Stimulated activated naive CD8-positive, alpha-beta T cell treated with anti-CD3 and anti-CD28 coated beads, Interleukin-15, Interleukin-2, amounts not matched to agents 100 ng/mL and 50 ng/mL, for 24 hours (primary cell): ENCODE data around the gene DIO1.

Experiments used
- H3K27ac Mint-ChIP-seq: one replicate; pipeline ENCODE4 v1.8.0; 2021; ENCODE audit warnings: mild to moderate bottlenecking, mixed read lengths
- H3K27me3 Mint-ChIP-seq: one replicate; pipeline ENCODE4 v1.8.0; 2021; ENCODE audit warnings: mixed read lengths
- H3K36me3 Mint-ChIP-seq: one replicate; pipeline ENCODE4 v1.8.0; 2021; ENCODE audit warnings: low read depth, mixed read lengths
- H3K4me1 Mint-ChIP-seq: one replicate; pipeline ENCODE4 v1.8.0; 2021; ENCODE audit warnings: low read depth, mixed read lengths
- H3K4me3 Mint-ChIP-seq: one replicate; pipeline ENCODE4 v1.8.0; 2021; ENCODE audit warnings: mild to moderate bottlenecking, mixed read lengths
- H3K9me3 Mint-ChIP-seq: one replicate; pipeline ENCODE4 v1.8.0; 2021; ENCODE audit warnings: mixed read lengths

Gene DIO1

DNA sequence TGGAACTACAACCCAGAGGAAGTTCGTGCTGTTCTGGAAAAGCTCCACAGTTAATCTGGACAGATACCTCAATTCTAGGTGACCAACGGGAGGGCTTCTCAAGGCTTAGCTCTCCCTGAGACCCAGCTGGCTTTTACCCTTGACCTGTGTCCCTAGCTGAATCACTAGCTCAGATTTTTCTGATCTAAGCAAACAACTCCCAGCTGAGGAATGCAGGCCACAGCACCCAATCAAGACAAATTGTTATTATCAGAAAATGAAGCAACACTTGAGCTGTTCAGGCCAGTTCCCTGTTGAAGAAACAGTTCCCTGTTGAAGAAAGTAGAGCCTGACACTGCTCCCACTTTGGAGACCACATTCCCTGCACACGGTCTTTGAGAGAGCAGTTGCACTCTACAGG, 16.0 kb downstream of the DIO1 start:
- Mint-ChIP-seq H3K36me3 (no peaks in the 10 kb centered on the region), H3K27ac (no peak overlapping the region), H3K4me3 (no peak overlapping the region), H3K9me3 (no peaks in the 10 kb centered on the region), H3K27me3 (no peaks in the 10 kb centered on the region), H3K4me1 (no peaks in the 10 kb centered on the region)

GRCh38 chr1:53911442-53911841, 17.5 kb downstream of the DIO1 start:
- H3K36me3 Mint-ChIP-seq: peaks cover 11% of the 10 kb centered on the region
- no peak overlapping the region for H3K27ac Mint-ChIP-seq
- no peak overlapping the region for H3K4me3 Mint-ChIP-seq
- peaks cover 9% of the 10 kb centered on the region for H3K4me1 Mint-ChIP-seq
- H3K27me3 Mint-ChIP-seq: no peaks in the 10 kb centered on the region
- H3K9me3 Mint-ChIP-seq: no peaks in the 10 kb centered on the region

GRCh38 chr1:53913352-53914033, 19.5 kb downstream of the DIO1 start:
- Mint-ChIP-seq H3K27ac (no peak overlapping the region), H3K27me3 (no peaks in the 10 kb centered on the region)

DNA sequence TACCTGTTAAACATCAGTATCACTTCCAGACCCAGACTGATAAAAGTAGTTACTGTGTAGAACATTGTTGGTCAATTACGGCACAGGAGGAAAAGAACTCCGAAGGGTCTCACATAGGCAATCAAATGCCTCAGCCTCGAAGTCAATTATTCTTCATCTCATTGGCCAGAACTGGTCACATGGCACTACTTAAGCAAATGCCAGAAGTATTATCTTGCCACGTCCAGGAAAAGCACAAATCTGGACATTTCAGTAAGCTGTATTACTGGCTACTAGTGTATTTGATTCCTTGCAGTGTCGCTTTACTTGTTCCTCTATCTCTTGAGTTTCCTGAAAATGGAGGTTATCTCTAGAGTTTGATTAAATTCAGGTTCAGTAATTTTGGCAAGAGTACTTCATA, 24.4 kb downstream of the DIO1 start:
- Mint-ChIP-seq H3K4me3 (no peak overlapping the region), H3K36me3 (peaks cover 37% of the 10 kb centered on the region), H3K4me1 (peaks cover 41% of the 10 kb centered on the region), H3K27ac (no peak overlapping the region), H3K9me3 (no peaks in the 10 kb centered on the region), H3K27me3 (no peaks in the 10 kb centered on the region)

More at GRCh38 chr1:53913352-53914033, 19.5 kb downstream of the DIO1 start:
- Mint-ChIP-seq H3K4me3 (no peak overlapping the region), H3K9me3 (no peaks in the 10 kb centered on the region), H3K36me3 (peaks cover 18% of the 10 kb centered on the region), H3K4me1 (peaks cover 19% of the 10 kb centered on the region)

- peaks cover 47% of the 10 kb centered on the region for H3K36me3 Mint-ChIP-seq
Observed at GRCh38 chr1:53919675-53920066, 25.7 kb downstream of the DIO1 start.

GRCh38 chr1:53927376-53927881, 33.4 kb downstream of the DIO1 start:
- Mint-ChIP-seq H3K36me3 (peaks cover 59% of the 10 kb centered on the region), H3K9me3 (no peaks in the 10 kb centered on the region), H3K4me1 (no peaks in the 10 kb centered on the region), H3K27me3 (no peaks in the 10 kb centered on the region), H3K27ac (no peak overlapping the region), H3K4me3 (no peak overlapping the region)

More at GRCh38 chr1:53919675-53920066, 25.7 kb downstream of the DIO1 start:
- Mint-ChIP-seq H3K4me1 (peaks cover 41% of the 10 kb centered on the region), H3K4me3 (peak overlapping the region; percentile 4), H3K9me3 (no peaks in the 10 kb centered on the region), H3K27ac (peak overlapping the region; percentile 92), H3K27me3 (no peaks in the 10 kb centered on the region)

DNA sequence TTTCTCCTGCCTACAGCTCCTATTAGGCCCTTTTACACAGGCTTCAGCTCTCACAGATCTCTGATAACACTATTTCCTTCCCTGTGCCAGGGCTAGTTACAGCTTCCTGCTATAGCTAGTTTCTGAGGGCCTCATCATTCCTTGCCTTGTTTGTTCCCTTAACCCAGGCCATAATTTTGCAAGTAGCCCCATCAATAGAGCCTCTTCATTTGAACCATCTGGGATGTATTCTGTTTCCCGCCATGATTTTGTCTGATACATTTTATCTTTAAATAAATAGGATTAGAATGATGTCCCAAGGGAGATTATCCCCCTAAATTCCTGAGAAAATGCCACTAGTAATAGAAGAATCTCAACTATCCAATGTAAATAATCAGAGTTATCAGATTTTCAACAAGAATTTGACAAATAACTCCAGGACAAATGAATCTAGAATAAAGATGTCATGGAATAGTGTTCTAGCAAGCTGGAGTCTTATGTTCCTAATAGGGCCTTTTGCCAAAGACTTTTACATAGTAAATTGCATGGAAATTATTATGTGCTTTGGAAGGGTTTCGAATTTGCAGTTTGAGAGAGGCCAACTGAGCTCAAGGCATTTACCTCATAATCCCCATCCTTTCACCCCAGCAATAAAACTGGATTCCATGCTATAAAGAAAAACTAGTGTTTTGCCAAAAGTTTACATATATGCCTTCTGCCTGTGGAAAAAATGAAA, 35.4 kb downstream of the DIO1 start:
- no peaks in the 10 kb centered on the region for H3K27me3 Mint-ChIP-seq
- no peak overlapping the region for H3K4me3 Mint-ChIP-seq
- H3K9me3 Mint-ChIP-seq: peaks cover 3% of the 10 kb centered on the region
- H3K4me1 Mint-ChIP-seq: no peaks in the 10 kb centered on the region
- H3K27ac Mint-ChIP-seq: no peak overlapping the region
- peaks cover 56% of the 10 kb centered on the region for H3K36me3 Mint-ChIP-seq

DNA sequence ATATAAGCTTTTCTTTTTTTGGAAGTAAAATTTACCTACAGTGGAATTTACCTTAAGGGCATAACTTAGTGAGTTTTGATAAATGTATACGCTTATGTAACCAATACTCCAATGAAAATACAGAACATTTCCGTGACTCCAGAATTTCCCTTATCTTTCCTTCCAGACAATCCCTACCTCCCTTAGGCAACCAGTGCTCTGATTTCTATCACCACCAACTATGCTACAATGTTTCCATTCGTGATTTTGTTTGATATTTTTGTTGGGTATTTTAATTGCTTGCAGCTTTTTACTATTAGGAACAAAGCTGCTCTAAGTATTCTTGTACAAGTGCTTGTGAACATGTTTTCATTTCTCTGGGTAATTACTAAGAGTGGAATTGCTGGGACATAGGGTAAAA, 36.9 kb downstream of the DIO1 start:
- Mint-ChIP-seq H3K27me3 (no peaks in the 10 kb centered on the region), H3K27ac (no peak overlapping the region), H3K36me3 (peaks cover 61% of the 10 kb centered on the region), H3K4me1 (no peaks in the 10 kb centered on the region), H3K9me3 (peaks cover 3% of the 10 kb centered on the region), H3K4me3 (no peak overlapping the region)

DNA sequence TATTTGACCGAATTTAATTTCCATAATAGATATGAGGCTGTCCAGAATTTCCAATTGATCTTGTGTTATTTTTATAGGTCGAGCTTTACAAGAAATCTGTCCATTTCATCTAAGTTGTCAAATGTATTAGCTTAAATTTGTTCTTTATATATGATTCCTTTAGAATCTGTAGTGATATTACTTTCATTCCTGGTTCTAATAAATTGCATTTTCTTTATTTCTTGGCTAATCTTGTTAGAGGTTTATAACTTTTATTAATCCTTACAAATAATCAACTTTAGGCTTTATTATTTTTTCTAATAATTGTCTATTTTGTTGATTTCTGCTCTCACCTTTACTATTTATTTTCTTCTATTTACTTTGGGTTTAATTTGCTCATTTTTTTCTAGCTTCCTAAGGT, 37.5 kb downstream of the DIO1 start:
- Mint-ChIP-seq H3K36me3 (peaks cover 61% of the 10 kb centered on the region), H3K27me3 (no peaks in the 10 kb centered on the region), H3K27ac (no peak overlapping the region), H3K4me3 (no peak overlapping the region), H3K9me3 (peaks cover 3% of the 10 kb centered on the region), H3K4me1 (no peaks in the 10 kb centered on the region)

DNA sequence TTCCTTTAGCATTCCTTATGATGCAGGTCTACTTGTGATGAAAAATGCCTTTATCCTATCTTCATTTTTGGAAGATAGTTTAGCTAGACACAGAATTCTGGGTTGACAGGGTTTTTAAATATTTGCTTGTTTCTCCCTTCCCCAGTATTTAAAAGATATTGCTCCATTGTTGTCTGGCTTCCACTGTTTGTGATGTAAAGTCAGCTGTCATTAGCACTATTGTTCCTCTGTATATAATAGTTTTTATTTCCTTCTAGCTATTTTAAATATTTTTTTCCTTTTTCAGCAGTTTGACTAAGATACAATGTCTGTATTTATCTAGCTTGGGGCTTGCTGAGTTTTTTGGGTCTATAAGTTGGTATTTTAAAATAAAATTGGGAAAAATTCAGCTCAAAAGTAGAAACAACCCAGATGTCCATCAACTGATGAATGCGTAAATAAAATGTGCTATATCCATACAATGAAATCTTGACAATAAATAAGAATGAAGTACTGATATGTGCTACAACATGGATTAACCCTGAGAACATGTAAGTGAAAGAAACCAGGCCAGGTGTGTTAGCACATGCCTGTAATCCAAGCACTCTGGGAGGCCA, 40.3 kb downstream of the DIO1 start:
- Mint-ChIP-seq H3K9me3 (peaks cover 3% of the 10 kb centered on the region), H3K36me3 (peaks cover 65% of the 10 kb centered on the region), H3K4me3 (no peak overlapping the region), H3K27ac (no peak overlapping the region), H3K4me1 (peaks cover 4% of the 10 kb centered on the region), H3K27me3 (no peaks in the 10 kb centered on the region)

DNA sequence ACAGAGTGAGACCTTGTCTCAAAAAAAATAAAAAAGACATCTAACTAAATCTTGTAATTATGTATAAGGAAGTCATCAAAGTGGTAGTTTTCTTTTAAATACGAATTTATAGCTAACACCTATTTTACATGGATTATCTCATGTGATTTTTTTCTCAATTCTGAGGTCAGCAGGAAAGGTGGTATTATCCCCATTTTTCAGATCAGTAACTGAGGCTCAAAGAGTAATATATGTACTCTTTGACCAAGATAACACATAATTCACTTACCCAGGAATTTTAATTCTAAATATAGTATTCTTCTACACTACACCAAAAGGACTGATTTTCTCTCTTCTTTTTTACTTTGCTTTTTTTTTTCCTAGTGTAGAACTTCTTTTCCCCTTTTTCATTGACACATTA, 42.4 kb downstream of the DIO1 start:
- H3K36me3 Mint-ChIP-seq: peaks cover 65% of the 10 kb centered on the region
- no peak overlapping the region for H3K4me3 Mint-ChIP-seq
- H3K4me1 Mint-ChIP-seq: peaks cover 11% of the 10 kb centered on the region
- no peak overlapping the region for H3K27ac Mint-ChIP-seq
- no peaks in the 10 kb centered on the region for H3K27me3 Mint-ChIP-seq
- H3K9me3 Mint-ChIP-seq: peaks cover 3% of the 10 kb centered on the region

DNA sequence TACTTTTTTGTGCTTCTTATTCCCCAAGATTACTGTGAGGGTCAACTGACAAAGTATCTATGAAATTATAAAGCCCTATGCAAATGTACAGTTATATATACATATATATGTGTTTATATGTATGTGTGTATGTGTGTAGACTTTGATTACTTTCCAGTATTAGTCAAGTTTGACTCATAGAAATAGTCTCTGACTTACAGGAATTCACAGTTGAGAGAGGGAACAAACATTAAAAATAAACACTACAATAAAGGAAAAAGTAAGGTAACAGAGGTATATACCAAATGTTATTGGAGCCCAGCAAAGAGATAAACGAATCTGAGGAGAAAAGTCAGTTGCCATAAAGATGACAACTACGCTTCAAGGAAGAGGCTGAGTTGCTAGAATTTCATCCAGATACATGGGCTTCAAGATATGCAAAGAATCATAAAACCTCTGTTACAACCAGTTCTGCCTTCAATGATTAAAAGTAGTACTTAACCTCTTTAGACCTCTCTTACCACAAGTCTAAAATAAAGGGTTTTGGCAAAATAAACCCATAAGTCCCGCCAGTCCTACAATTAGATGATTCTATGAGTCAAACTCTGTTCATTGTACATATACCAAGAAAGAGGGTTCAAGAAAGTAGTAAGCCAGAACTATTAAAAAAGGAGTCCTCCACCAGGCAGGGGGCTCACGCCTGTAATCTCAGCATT, 44.3 kb downstream of the DIO1 start:
- H3K27me3 Mint-ChIP-seq: no peaks in the 10 kb centered on the region
- H3K36me3 Mint-ChIP-seq: peaks cover 59% of the 10 kb centered on the region
- no peak overlapping the region for H3K4me3 Mint-ChIP-seq
- H3K9me3 Mint-ChIP-seq: peaks cover 2% of the 10 kb centered on the region
- H3K27ac Mint-ChIP-seq: no peak overlapping the region
- peaks cover 25% of the 10 kb centered on the region for H3K4me1 Mint-ChIP-seq

DNA sequence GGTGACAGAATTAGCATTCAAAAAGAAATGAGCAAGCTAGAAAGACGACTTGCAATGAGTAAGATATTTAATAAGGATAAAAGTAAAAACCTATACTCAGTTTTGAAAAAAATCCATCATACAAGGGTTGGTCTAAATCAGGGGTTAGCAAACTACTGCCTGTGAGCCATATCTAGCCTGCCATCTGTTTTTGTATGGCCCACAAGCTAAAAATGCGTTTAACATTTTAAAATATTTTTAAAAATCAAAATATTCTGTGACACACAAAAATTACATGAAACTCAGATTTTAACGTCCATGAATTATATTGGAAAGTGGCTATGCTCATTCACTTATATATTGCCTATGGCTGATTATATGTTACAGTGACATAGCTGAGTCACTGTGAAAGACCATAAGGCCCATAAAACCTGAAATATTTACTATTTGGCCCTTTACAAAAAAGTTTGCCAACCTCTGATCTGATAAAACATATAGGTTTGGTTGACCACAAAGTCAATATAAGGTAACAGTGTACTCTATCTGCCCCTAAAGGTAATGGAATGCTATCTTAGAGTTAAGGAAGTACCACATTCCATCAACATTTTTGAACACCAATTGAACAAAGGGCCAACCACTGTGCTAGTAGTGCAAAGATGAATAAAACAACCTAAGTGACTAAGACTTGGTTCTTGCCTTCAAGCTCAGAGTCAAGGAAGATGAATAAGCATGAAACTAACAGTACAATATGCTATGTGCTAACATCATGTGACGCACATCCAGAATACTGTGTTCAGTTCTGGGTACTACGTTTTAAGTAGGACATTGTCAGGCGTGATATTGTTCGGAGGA, 48.4 kb downstream of the DIO1 start:
- H3K36me3 Mint-ChIP-seq: peaks cover 42% of the 10 kb centered on the region
- no peaks in the 10 kb centered on the region for H3K9me3 Mint-ChIP-seq
- no peak overlapping the region for H3K27ac Mint-ChIP-seq
- H3K4me1 Mint-ChIP-seq: peaks cover 51% of the 10 kb centered on the region
- H3K4me3 Mint-ChIP-seq: no peak overlapping the region
- no peaks in the 10 kb centered on the region for H3K27me3 Mint-ChIP-seq

GRCh38 chr1:53943090-53943489, 49.1 kb downstream of the DIO1 start:
- H3K4me1 Mint-ChIP-seq: peaks cover 58% of the 10 kb centered on the region
- H3K27ac Mint-ChIP-seq: no peak overlapping the region
- no peaks in the 10 kb centered on the region for H3K27me3 Mint-ChIP-seq
- no peaks in the 10 kb centered on the region for H3K9me3 Mint-ChIP-seq
- H3K36me3 Mint-ChIP-seq: peaks cover 34% of the 10 kb centered on the region
- peak overlapping the region; percentile 45 for H3K4me3 Mint-ChIP-seq
